SK-N-MC (cell line): Measurements from ENCODE around the gene UBE2E2.
"Not testable (repeated sequence)": the region's sequence is repeated elsewhere in the genome, so short reads cannot be mapped to it uniquely, and the experiment has no call there.

Source experiments
- DNase-seq: peaks from one replicate; pipeline ENCODE4 v3.0.0-alpha.2; 2011; ENCODE audit warnings: low read depth, low spot score
- H3K27ac ChIP-seq: fragments of 200-600 bp; sonication (generic); 2 replicates; pipeline ENCODE4 v1.5.1; 2016; ENCODE audit warnings: mixed run types
- H3K36me3 ChIP-seq: fragments of 200-600 bp; sonication (generic); 2 replicates; pipeline ENCODE4 v1.6.1; 2017; ENCODE audit warnings: antibody characterized with exemption, low read length, mixed read lengths; ENCODE audit not compliant: insufficient read depth
- H3K4me3 ChIP-seq: fragments of 200-600 bp; sonication (generic); 2 replicates; pipeline ENCODE4 v1.5.1; 2016
- H3K9ac ChIP-seq: fragments of 200-600 bp; sonication (generic); 2 replicates; pipeline ENCODE4 v1.8.0; 2017; ENCODE audit warnings: mixed run types, mixed read lengths; ENCODE audit not compliant: insufficient read length
- H3K9me3 ChIP-seq: fragments of 200-600 bp; sonication (generic); 2 replicates; pipeline ENCODE4 v1.6.1; 2017; ENCODE audit warnings: low read depth, mild to moderate bottlenecking, antibody characterized with exemption, low read length, moderate library complexity, mixed read lengths
- EZH2 ChIP-seq: fragments of 200-600 bp; sonication (generic); IDR thresholded peaks from one replicate; pipeline ENCODE4 v1.6.1; 2017; ENCODE audit warnings: antibody characterized with exemption
- FOXP2 ChIP-seq: optimal IDR thresholded peaks from 2 replicates; pipeline ENCODE3; 2011; ENCODE audit warnings: mild to moderate bottlenecking, moderate library complexity; ENCODE audit not compliant: insufficient read depth; ENCODE audit errors: extremely low read length, control extremely low read depth
- POLR2AphosphoS5 ChIP-seq: IDR thresholded peaks from 2 replicates; pipeline ENCODE4 v1.6.1; 2012; ENCODE audit warnings: mild to moderate bottlenecking, low read depth, low read length, borderline replicate concordance

UBE2E2 gene

GRCh38 chr3:23331141-23331935, 128.2 kb downstream of the UBE2E2 start:
- no peak for DNase-seq
- H3K27ac ChIP-seq = no peak overlapping the region
- H3K9ac ChIP-seq = no peak overlapping the region
- H3K4me3 ChIP-seq = no peak overlapping the region
- H3K36me3 ChIP-seq = no peaks in the 10 kb centered on the region
- TF ChIP-seq FOXP2 (no peak), EZH2 (no peak), POLR2AphosphoS5 (no peak)
- no peaks in the 10 kb centered on the region for H3K9me3 ChIP-seq

- no peak overlapping the region for H3K4me3 ChIP-seq
- DNase-seq = no peak
- no peaks in the 10 kb centered on the region for H3K36me3 ChIP-seq
- no peaks in the 10 kb centered on the region for H3K9me3 ChIP-seq
- H3K27ac ChIP-seq = no peak overlapping the region
- H3K9ac ChIP-seq = no peak overlapping the region
- TF ChIP-seq EZH2 (no peak), POLR2AphosphoS5 (no peak), FOXP2 (no peak)
These were observed 130.5 kb downstream of the UBE2E2 start for GRCh38 chr3:23333633-23334032.

- not testable (repeated sequence) for H3K4me3 ChIP-seq, H3K36me3 ChIP-seq, H3K27ac ChIP-seq, H3K9me3 ChIP-seq, DNase-seq, H3K9ac ChIP-seq
These were observed 133.7 kb downstream of the UBE2E2 start for GRCh38 chr3:23336853-23337252.

GRCh38 chr3:23341147-23341838, 138.2 kb downstream of the UBE2E2 start:
- DNase-seq = no peak
- Histone ChIP-seq H3K27ac (no peak overlapping the region), H3K9ac (no peak overlapping the region)

GRCh38 chr3:23342343-23342742, 139.2 kb downstream of the UBE2E2 start:
- no peak overlapping the region for H3K27ac ChIP-seq
- H3K36me3 ChIP-seq = no peaks in the 10 kb centered on the region
- DNase-seq = no peak
- H3K9me3 ChIP-seq = no peaks in the 10 kb centered on the region
- H3K9ac ChIP-seq = no peak overlapping the region
- TF ChIP-seq EZH2 (no peak), FOXP2 (no peak), POLR2AphosphoS5 (no peak)
- H3K4me3 ChIP-seq = no peak overlapping the region

More at GRCh38 chr3:23341147-23341838, 138.2 kb downstream of the UBE2E2 start:
- TF ChIP-seq FOXP2 (no peak), POLR2AphosphoS5 (no peak), EZH2 (no peak)
- Histone ChIP-seq H3K4me3 (no peak overlapping the region), H3K9me3 (no peaks in the 10 kb centered on the region), H3K36me3 (no peaks in the 10 kb centered on the region)

GRCh38 chr3:23343509-23343908, 140.4 kb downstream of the UBE2E2 start:
- H3K9ac ChIP-seq = no peak overlapping the region
- no peak for DNase-seq
- no peak overlapping the region for H3K27ac ChIP-seq

GRCh38 chr3:23344886-23345285, 141.8 kb downstream of the UBE2E2 start:
- H3K27ac ChIP-seq = no peak overlapping the region
- H3K4me3 ChIP-seq = no peak overlapping the region
- H3K9me3 ChIP-seq = no peaks in the 10 kb centered on the region
- DNase-seq = no peak
- no peaks in the 10 kb centered on the region for H3K36me3 ChIP-seq
- H3K9ac ChIP-seq = no peak overlapping the region
- TF ChIP-seq EZH2 (no peak), FOXP2 (no peak), POLR2AphosphoS5 (no peak)

More at GRCh38 chr3:23343509-23343908, 140.4 kb downstream of the UBE2E2 start:
- Histone ChIP-seq H3K36me3 (no peaks in the 10 kb centered on the region), H3K9me3 (no peaks in the 10 kb centered on the region), H3K4me3 (no peak overlapping the region)
- no peak for TF ChIP-seq FOXP2
- TF ChIP-seq EZH2 = no peak
- TF ChIP-seq POLR2AphosphoS5 = no peak

GRCh38 chr3:23349444-23349843, 146.3 kb downstream of the UBE2E2 start:
- not testable (repeated sequence) for H3K27ac ChIP-seq, H3K4me3 ChIP-seq, H3K36me3 ChIP-seq, H3K9me3 ChIP-seq, DNase-seq, H3K9ac ChIP-seq

GRCh38 chr3:23356169-23356568, 153.0 kb downstream of the UBE2E2 start:
- Histone ChIP-seq H3K36me3 (no peaks in the 10 kb centered on the region), H3K27ac (no peak overlapping the region), H3K4me3 (no peak overlapping the region), H3K9ac (no peak overlapping the region), H3K9me3 (no peaks in the 10 kb centered on the region)
- no peak for DNase-seq
- TF ChIP-seq EZH2 (no peak), POLR2AphosphoS5 (no peak), FOXP2 (no peak)
